Activated CD8-positive, alpha-beta memory T cell treated with anti-CD3 and anti-CD28 coated beads, Interleukin-2, amount 50 U/mL, for 4 hours (primary cell): ENCODE measurements around the gene ADRA1B.

Experiments
- DNase-seq: peaks from one replicate; pipeline ENCODE4 v3.0.0-alpha.2; 2020

The ADRA1B gene

GRCh38 chr5:159902444-159903121 lies 13.7 kb upstream of the ADRA1B start:
- DNase-seq = no peak

DNA sequence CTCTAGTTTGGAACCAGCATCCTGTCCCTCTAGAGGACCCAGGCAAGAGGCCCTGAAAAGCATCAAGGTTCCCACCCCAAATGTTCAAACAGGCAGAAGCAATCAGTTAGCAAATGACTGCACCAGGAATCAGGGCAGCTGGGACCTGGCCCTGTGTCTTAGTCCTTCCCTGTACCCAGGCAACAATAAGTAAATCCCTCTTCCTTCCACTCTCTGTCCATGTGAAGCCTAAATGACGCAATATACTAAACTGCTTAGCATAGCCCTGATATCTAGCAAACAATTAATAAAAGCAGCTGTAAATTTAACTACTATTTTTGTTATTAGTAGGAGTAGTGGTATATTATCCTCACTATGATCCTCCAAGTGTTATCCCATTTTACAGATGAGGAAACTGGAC lies 13.2 kb upstream of the ADRA1B start:
- no peak for DNase-seq

GRCh38 chr5:159904874-159905273 lies 11.4 kb upstream of the ADRA1B start:
- DNase-seq = no peak

DNA sequence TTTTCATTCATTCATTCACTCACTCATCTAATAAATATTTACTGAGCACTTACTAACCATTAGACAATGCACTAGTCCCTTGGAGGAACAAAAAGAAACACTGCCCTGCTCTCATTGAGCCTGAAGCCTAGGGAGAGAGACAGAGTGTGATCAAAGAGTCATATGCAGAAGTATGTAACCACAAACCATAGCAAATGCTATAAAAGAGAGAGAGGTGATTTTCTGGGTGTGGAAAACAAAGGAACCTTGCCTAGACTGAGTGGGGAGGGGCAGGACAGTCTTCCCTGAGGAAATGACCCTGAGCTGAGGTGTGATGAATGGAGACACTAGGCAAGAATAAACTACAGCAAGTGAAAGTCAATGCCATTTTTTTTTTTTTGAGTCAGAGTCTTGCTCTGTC lies 10.8 kb upstream of the ADRA1B start:
- no peak for DNase-seq

- no peak for DNase-seq
Measured at GRCh38 chr5:159906463-159906862, 9.8 kb upstream of the ADRA1B start.

- no peak for DNase-seq
Measured at GRCh38 chr5:159906943-159907342, 9.3 kb upstream of the ADRA1B start.

DNA sequence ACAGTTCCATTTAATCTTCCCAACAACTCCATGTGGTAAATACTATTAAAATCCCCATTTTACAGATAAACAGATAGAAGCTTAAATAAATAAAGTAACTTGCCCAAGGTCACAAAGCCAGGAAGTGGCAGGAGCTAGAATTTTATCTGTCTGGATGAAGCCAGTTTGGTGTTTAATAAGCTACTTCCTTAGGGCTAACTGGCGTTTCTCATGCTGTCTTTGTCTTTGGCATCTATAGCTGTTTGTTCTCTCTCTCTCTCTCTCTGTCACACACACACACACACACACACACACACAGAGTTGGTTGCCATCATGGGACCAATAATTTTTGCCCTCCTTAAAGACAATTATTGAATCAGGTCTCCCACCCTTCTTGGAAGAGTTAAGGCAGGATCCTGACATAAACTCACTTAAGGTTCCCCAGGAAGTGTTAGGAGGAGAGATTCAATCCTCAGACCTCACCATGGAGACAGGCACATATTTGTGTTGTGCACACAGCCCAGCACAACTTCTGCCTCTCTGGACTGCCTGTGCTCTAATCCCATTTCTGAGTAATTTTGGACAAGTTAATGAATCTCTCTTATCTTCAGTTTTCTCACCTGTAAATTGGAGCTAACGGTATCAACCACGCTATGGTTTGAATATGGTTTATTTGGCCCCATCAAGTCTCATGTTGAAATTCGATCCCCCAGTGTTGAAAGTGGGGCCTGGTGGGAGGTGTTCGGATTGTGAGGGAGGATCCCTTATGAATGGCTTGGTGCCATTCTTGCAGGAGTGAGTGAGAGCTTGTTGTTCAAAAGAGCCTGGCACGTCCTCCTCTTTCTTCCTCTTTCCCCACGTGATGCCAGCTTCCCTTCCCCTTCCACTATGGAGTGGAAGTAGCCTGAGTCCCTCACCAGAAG lies 8.3 kb upstream of the ADRA1B start:
- no peak for DNase-seq

DNA sequence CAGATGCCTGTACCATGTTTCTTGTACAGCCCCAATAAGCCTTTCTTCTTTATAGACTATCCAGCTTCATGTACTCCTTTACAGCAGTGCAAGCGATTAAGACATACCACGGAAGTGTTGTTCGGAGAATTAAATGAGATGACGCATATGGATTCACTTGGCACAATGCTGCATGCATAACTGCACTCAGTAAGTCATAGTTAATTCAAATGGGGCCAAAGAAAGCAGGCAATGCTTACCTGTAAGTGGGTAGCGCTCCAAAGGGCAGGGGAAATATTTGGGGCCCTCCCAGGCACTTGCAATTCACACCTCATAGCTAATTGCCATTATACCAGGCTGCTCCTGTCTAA lies 7.7 kb upstream of the ADRA1B start:
- no peak for DNase-seq

DNA sequence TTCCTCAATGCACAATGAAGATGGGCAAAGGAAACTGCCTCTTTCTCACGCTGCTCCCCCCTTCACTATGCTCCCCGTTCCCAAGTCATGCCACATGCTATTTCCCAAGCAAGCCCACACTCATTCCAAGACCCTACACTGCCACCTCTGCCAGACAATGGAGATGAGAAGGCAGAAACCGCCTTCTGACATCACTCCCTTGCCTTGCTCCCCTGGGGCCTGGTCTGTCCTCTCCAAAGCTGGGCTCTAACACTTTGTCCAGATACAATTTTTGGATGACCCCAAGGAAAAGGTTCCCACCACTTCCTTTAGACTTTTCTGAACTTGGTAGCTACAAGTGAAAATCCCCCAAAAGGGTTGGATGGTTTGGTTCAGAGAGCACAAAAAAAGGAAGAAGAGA lies 7.2 kb upstream of the ADRA1B start:
- no peak for DNase-seq

DNA sequence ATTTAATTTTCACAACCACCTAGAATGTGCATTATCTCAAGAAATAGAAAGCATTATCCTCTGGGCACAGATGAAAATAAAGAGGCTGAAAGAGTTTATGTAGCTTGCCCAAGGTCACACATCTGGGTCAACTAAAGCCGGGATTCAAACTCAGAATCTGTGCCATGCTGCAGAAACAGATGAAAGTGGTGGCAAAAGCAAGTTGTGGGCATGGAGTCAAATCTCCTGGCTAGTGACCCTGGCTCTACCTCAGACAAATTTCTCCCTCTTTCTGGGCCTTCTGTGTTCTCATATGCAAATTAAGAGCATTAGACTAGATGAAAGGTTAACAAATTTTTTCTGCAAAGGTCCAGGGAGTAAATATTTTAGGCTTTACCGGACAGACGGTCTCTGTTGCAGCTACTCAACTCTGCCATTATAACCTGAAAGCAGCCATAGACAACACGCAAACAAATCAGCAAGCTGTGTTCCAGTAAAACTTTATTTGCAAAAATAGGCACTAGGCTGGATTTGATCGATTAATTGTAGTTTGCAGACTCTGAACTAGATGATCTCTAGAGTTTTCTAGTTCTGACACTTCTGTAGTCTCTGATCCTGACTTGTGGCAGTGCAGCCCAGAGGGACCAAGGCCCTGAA lies 6.0 kb upstream of the ADRA1B start:
- DNase-seq = no peak

- DNase-seq = no peak
Measured at GRCh38 chr5:159910843-159911229, 5.4 kb upstream of the ADRA1B start.

DNA sequence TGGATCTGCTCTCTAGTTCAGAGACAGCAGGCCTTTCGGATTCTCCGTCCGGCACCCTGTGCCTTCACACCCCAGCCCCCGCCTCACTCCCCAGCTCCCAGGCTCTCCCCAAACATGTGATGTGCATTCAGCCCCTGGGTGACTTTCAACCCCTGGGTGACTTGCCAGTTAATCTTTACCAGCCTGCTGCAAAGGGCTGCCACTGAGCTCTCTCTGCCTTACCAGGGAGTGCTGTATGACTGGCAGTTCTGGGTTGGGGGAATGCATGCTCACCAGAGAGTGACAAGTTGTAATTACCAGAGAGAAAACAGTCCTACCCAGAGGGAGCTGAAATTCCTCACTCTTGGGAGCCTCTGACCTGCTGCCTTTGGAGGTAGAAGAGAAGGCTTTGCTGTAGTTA lies 4.9 kb upstream of the ADRA1B start:
- DNase-seq = no peak

- DNase-seq = no peak
Measured at GRCh38 chr5:159912033-159912800, 4.1 kb upstream of the ADRA1B start.

DNA sequence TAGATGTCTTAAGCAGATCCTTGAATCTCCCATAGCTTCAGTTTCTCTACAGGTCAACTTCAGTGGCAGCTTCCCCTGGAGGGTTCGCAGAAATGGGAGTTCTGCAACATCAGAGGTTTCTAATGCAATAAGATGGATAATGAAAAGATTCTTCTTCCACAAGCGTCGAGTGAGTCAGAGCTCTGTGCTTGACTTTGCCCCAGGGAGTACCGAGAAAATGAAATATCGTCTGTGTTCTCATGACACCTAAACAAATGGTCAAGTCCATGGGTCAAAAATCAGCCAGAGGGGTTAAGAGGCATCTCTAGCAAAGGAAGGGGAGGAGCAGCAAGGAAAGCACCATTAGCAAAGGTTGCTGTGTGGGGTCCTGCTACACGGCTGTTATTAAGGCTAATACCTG lies 3.2 kb upstream of the ADRA1B start:
- DNase-seq = no peak

DNA sequence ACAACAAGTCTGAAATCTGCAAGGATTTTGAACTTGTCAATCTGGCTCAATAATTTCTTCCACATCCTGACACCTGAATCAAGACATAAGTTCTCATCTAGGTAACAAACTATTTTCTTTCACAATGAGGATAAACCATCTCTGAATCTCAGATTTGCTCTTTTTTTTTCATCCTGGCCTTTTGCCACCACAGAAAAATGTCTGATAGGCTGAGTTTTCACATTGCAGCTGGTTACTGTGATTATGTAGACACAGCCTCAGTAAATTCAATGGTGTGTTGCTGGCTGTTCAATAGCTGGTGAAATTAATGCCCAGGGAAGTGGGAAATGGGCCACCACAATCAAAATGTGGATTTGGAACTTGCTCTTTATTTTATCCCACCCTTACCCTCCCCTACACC lies 2.8 kb upstream of the ADRA1B start:
- DNase-seq = no peak

GRCh38 chr5:159916841-159917761 lies 819 bp downstream of the ADRA1B start:
- DNase-seq = no peak

DNA sequence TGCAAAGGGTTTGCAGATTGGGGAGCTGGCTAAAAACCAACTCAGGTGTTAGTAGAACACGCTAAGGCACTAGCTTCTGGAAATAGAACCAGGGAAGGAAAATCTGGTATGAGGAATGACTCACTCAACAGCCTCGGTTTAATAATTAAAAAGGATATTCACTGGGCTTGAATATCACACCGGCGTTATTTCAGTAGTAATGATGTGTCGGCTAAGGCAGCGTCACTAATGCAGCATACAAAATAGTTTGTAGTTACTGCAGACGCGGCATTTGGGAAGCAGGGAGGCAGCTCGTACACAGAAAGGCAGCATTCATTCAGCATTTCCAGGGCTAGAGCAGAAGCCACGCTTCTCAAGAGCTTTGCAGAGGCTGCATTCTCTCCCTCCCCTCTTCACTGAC lies 1.7 kb downstream of the ADRA1B start:
- no peak for DNase-seq

- DNase-seq = no peak
Measured at GRCh38 chr5:159921721-159922120, 5.4 kb downstream of the ADRA1B start.

DNA sequence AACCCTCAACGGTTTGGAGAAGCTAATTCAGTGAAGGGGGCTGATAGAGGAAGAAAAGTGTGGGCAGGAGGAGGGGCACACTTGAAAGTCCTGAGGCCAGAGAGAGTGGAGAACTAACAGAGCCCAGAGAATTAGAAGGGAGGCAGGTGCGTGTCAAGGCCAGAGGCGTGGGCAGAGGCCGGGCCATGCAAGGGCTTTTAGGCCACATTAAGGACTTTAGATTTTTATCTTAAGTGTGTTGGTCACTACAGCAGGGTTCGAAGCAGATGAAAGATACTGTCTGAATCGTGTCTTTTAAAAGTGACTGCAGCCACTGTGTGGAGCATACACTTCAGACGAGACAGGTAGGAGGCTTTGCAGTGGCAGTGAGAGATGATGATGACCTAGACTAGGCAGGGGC lies 6.7 kb downstream of the ADRA1B start:
- no peak for DNase-seq

DNA sequence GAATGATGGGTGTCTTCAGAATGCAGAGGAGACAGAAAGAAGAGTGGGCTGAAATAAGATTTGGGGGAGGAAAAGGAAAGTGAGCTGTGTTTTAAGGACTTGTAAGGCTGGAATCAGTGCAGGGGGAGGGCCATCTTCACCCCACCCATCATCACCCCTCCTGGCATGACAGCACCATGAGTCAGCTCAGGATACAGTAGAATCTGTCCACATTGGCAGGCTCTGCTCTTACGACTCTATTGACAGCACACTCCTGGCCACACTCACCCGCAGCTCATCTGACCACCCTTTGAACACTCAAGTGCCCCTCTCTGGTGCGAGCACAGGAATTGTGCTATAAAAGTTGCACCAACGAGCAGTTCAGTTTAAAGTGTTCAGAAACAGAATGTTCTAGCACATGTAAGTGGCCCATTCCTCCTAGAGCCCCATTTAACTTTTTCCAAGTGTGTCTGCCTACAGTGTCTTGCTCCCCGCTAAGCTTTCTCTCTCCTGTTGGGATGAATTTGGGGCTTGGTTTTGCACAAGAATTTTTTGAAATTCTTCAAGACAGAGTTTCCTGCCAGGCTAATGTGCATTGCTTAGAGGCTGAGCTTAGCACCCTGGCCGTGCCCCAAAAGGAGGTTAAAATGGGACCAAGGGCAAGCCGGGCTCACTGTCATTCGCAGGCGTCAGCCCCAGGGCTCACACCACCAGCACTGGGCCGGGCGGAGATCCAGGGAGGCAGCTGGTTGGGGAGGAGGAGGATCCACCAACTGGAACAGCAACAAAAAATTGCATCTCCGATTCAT lies 12.0 kb downstream of the ADRA1B start:
- DNase-seq = no peak

GRCh38 chr5:159929176-159929575 lies 12.9 kb downstream of the ADRA1B start:
- DNase-seq = no peak
